NOMO-1 (cell line): Measurements from ENCODE around the gene ALK.

Source experiments
- DNase-seq, 2 experiments: peaks; one replicate each; lab custom pipeline; 2025; ENCODE audit not compliant: unreplicated experiment in 2 of 2; lab: John Stamatoyannopoulos, UW

Gene ALK

DNA sequence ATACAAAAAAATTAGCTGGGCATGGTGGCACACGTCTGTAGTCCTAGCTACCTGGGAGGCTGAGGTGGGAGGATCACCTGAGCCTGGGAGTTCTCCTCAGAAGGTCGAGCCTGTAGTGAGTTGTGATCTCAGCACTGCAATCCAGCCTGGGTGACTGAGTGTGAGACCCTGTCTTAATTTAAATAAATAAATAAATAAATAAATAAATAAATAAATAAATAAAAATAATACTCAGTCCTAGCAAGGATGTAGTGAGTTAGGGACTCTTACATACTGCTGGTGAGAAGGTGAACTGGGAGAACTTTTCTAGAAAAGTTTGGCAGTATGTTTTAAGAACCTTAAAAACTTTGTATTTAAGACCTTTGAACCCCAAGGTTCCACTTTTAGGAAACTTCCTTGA lies 576.1 kb downstream of the ALK start:
- DNase-seq = no peak

DNA sequence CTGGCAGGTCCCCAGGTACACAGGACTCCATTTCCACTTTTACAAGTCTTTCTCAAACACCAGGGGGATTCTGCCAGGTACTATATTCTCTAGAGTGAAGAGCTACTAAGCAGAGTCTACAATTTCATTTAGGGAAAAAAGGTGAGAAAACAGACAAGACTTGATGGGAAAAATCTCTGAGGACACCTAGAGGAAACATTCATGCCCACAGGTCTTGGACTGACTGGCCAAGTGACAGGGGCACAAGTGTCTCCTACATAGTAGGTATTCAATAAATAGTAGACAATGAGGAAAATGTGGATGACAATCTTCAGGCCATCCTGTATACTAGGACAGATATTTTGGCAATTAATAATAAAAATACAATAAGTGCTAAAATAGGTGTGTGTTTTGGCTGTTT lies 577.6 kb downstream of the ALK start:
- no peak for DNase-seq

DNA sequence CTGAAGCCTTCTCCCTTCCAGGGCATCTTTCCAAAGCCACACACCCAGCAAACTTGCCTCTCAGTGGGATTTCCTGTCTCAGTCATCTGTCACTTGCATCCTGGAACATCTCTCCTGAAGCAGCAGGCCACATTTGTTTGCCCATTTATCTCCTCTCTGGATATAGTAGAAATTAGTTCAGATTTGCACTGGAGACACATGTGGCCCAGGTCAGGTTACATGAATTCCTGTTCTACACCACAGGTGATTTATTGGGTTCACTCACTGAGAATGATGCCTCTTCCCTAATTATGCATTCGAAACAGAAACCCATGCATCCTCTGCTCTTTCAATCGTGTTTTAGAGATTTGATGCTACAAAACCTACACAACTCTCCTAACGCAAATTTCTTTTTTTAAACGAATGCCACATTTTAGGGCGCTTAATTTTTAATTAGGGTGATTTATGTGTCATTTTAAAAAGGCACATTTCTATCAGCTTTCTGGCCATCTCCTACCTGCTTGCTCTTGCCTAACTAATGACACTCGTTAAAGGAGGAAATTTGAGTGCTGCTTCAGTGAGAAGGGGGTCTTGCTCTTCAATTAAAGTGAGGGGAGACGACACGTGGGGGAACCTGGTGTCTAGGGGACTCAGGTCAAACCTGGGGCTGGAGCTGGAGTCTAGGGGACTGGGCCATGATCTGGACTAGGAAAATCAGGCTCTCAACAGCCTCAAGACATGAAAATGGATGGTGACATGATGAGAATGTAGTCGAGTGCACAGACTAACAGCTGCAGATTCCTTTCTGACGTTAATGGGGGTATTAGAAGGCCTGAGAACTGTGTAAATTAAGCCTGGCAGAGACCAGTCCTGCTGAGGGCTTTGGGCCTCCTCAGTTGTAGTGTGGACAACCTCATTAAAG lies 584.8 kb downstream of the ALK start:
- no peak for DNase-seq

DNA sequence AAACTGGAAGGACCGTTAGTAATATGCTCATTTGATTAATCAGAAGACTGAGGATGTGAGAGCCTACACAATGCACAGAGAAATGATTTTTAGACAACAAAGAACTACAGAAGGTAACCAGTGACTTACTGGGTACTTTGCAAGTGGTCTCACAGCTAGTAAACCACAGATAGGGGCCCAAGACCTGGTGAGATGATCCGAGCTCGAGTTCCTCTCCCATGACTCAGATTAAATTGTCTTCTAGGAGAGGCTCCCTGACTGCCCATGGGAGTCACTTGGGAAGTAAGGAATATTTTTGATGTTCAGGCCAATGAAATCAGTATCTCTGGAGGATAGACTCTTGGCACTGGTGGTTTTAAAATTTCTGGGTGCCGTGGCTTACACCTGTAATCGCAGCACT lies 586.0 kb downstream of the ALK start:
- DNase-seq = no peak

DNA sequence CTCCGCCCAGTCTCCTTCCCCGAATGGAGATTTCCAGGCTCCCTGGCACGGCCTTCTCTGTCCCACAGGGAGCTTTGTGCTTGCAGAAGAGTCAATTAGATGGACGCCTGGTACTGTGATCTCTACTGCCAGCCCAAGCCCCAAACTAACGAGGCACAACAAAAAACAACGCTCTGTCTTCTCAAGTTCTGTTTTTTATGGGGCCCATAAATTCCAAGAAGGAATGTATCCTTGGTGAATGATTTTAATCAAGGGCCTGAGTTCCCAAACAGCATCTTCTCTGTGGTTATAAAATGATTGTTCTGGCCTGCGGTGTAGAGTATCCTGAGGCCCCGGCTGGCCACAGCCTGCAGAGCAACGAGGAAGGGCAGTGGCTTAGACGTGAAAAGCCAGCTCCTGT lies 586.7 kb downstream of the ALK start:
- DNase-seq = no peak

DNA sequence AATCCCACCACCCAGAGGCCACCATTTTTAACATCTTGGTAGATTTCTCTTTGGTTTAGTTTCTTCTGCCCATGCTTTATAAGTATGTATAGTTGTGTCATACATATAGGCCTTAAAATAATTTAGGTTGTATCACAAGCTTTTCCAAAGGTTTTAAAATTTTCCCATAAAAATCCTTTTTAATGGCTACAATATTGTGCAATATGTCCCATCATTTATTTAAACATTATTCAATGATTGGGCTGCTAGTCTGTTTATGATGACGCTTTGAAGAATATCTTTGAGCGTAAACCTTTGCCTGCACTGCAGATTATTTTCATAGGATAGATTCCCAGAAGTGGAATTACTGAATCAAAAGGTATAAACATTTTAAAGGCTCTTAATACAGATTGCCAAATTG lies 588.8 kb downstream of the ALK start:
- no peak for DNase-seq

DNA sequence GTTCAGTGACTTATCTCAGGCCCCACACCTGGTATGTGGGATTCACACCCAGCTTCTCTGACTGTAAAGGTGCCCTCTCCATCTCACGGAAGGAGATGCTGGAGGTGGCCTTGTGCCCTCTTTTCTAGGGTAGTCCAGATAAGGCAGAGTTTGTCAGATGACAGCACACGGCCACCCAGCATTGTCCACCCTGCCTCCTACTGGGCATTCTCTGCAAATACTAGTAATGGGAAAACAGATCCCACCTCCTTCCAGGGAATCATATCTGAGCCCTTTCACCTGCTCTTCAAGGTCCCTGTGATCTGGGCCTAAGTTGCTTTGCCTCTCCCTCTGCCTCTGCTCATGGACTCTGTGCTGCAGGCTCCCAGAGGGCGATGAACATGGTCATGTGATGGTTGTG lies 591.5 kb downstream of the ALK start:
- DNase-seq = no peak

DNA sequence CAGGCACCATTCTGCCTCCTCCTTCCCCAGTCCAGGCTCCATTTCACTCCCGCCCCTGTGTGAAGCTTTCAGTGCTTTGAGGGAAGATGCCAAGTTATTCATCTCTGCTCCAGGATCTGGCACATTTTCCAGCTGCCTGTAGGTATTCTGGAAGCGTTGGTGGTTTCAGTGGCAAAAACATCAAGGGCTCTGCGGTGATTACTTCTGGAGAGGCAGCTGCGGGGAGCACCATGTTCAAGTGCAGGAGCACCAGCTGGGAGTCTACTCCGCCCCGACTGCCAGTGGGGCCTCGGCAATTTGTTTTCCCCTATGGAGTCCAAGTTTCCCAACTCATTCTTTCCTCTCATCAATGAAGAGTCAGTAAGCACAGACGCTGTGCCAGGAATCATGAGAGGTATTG lies 594.5 kb downstream of the ALK start:
- DNase-seq = no peak

DNA sequence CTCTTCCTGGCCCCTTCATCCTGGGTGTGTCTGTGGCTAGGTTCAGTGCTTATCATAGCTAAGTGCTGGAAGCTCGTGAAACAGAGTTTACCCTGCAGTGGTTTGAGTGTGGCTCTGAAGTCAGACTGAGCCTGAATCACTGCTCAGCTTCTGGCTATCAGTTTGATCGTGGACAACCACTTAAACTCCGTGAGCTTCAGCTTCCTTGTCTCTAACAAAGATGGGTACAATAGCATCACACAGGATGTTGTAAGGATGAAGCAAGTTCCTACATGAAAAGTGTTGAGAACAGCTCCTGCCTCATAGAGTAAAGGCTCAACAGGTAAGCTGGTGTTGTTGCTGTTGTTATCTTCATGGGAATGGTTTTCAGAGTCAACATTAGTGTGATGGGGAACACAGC lies 595.8 kb downstream of the ALK start:
- no peak for DNase-seq

DNA sequence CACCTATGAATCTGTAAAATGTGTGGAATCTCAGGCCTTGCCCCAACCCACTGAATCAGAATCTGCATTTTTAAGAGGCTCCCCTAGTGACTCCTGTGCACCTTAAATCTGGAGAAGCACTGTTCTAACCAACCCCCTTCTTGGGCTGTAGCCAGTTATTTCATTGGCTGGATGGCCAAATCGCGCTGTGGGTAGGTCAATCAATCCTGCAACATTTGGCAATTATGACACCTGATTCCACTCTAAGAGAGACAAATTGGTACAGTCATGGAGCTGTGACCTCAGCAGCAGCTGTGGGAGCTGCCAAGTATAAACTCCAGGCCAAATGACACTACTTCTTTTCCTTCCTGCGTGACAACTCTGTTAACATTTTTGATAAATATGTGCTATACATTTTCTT lies 597.4 kb downstream of the ALK start:
- no peak for DNase-seq

DNA sequence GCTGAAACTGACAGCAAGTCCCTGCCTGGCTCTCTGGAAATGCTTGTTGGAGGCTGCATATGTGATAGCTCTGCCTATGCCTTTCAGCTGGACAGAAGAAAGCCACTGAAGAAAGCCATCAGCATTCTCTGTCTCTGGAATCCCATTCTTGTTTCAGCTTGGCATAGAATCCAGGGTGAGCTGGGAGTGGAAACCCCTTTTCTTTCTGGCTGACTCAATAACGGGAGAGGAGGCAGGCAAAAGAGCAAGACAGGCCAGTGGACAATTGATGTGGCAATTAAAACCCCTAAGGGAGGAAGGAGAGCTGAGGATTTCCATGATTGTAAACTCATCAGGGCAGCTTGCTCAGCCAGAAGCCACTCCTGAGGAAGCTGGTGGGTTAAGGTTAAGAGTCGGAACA lies 598.1 kb downstream of the ALK start:
- DNase-seq = no peak

DNA sequence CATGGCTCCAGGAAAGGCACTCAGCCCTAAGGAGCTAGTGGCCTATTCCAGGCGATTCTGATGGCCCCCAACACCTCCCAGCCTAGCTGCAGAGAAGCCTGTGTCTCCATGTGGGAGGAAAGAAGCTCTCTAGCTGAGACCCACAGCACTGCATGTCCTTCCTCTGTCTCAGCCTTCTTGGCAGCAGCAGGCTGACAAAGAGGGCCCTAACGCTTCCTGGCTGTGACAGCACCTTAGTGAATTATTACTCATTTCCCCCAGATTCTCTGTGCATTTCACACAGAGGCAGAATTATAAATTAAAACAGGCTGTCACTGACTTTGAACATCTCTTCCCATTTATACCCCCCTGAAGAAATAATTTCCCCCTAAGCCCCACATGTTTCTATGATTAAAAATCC lies 599.4 kb downstream of the ALK start:
- peak; percentile 39 to 67 for DNase-seq

DNA sequence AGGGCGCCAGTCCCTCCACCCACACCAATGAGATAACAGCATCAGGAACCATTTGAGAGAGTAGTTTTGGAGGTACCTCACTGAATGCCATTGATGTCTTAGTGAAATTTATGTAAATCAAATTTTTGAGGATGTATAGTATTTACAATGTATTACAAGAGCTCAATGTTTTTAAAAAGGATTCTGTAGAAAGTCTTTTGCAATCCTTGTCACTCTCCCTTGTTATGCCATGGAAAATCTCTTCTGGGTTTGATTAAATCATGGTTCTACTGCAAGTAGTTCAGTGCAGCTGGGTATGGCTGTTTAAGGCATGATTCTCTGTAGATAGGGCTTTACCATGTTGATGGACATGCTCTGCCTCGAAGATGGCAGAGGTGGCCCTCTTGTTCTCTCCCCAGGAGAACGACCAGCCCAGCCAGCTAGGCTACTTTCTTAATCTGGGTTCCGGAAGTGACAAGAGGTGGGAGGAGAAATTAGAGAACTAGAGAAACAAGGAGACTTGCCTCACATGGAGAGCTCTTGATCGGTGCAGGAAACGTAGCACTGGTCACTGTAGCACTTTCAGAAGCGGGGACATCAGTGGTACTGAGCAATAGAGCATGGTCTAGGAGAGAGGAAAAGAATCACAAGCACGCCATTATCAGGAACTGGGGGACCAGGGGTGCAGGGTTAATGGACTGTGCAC lies 603.4 kb downstream of the ALK start:
- DNase-seq = peak; percentile 40 to 59

DNA sequence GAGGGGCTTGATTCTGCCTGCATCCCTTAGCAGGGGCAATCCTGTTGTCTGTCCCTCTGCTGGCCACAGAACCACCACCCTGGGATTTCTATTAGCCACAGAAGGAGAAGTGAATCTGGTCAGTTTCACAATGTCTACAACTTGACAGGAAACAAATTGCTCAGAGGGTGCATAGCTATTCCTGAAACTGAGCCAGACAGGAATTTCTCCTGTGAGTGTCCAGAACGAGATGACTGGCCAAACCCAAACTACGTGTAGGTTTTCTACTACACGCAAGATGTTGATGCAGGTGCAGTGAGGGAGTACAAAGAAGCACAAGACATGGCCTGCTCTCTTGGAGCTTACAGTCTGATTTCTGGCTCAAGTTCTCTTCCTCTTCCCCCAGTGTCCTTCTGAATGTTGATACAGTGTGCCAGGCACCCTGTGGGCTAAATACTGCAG lies 604.3 kb downstream of the ALK start:
- peak; percentile 86 to 87 for DNase-seq

DNA sequence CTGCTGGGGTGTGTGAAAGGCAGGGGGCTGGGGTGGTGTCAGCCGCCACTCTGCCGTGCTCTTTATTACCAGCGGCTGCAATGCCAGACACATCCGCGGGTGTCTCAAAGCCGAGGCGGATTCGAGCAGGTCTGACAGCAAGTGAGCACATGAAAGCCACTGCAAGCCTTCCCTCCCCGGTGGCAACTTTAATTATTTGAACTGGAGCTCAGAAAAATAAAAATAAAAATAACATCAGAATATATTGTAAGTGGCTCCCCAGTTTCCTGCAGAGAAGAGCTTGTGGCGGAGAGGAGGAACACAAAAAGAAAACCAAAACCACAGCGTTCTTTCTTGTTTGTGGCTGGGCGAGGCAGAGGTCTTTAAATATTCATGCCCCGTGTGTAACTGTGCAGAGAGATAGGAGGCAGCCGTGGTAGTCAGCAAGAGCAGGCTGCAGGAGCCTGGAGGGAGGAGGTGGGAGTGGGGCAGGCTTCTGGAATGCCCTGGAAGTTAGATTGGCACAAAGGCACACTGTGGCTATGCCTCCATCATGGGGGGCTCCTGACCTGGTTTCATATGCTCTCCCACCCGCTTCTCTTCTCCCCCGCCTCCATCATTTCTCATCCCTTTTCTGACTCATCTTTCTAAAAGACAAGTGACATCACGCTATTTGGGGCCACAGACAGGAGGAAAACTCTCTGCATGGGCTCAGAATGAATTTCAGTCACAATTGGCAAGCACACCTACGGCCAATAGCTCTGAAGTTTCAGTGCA lies 606.4 kb downstream of the ALK start:
- DNase-seq = peak; percentile 44 to 76

DNA sequence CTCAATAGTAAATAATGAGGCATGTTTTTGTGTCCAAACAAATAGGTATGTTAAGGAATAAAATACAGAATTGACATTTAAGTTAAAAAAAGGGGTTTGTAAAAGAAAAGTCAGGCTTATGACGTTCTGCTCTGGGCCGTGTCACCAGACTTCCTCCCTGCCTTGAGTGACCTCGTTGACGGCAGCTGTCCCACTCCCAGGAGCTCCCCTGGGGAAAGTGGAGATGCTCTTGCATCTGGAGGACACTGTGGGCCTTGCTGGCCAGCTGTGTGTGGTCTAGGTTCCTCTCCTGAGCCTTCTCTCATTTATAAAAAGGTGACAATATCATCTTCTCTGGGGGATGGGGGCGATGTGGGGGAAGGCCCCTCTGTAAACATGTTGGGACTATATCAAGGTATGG lies 609.9 kb downstream of the ALK start:
- DNase-seq = no peak

DNA sequence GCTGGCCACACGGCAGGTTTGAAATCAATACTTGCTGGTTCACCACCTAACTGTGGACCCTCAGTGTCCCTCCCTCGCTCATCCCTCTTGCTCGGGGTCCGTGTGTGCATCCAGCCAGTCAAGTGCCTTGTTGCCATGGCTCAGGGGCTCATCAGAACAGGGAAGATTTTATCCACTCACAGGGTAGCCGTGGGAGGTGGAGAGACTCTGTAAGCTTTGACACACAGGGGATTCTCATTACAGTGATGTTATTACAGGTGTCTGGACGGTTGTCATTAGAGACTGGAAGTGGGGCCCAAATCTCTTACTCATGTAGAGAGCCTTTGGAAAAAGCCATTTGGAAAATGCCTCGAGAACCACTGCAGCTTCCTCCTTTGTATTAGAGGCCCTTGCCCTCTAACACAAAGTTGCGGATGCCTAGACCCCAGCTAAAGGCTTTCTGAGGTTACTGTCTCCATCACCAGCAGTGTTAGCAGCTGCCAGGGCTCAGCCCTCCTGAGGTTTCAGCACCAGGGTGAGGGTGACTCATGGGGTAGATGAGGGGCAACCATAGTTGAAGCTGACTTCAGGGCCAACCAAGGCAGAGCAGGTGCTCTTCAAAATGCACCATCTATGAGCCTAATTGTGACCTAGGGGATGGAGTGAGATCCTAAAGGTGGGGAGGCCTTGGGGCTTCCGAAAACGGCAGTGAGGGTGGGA lies 610.6 kb downstream of the ALK start:
- no peak for DNase-seq

DNA sequence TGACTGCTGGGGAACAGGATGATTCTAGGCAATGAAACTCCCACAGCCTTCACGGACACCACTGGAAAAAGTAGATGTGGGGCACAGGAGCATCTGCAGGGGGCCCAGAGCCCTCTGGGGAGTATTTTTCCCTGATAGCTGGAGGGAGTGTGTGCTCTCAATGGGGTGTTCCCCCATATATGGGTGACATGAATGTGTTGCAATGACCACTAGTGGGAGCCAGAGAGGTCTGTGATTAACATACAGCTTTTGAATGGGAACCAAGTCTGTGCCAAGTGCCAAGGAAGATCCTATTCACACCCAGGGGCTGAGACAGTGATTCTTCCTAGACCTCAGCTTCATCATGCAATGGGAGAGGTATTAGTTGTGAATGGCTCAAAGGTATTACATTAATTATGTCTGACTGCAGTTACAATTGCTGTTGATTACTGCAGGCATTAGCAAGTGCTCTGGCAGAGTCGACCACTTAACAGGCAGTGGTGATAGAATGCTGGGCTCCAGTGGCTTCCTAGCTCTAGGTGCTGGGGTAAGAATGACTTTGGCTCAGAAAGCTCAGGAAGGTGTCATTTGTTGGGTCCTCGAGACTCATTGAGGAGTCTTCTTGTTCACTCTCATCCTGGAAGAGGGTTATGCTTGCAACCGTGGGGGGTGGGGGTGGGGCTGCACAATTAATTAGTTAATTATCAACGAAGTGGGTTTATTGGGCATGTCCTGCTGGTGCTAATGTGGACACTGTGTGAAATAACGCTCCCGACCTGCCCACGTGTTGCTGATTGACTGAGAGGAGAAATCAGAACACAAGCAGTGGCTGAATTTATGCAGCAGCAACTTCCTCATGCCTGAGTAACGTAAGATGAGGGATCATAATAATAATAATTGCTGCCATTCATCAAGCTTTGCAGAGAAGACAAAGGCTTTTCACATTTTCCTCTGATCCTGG lies 612.0 kb downstream of the ALK start:
- peak in 1 of 2 experiments; percentile 57 for DNase-seq

DNA sequence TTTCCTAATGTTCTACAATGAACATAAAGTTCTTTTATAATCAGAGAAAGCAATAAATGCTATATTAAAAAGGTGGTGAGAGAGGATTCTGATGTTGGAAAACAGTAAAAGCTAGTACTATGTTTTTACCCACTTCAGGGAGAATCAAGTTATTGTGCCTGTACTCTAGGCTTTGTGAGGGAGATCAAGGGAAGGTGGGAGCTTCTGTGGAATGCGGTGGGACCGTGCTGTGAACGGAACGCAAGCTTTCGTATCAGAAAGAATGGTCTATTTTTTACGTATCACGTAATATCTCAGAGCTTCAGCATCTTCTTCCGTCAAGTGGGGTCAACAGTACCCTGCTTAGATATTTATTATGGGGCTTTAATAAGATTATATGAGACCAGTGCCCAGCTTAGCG lies 613.0 kb downstream of the ALK start:
- DNase-seq = no peak

DNA sequence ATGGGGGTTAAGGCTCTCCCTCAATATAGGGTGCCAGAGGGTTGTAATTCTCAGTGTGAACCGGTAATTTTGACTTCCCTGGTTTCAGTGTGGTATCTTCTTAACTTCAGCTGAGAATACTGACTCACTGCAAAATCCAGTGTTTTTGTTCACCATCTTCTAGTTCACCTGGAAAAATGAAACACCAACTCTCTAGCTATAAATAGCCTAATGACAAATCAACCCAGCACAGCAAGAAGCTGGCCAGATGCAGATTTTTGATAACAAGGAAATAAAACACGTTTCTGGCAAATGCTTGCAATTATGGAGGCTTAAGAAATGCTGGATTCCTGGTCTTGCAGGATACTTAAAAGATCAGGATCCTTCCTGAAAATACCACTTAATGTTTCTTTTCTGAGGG lies 613.9 kb downstream of the ALK start:
- no peak for DNase-seq
